Thoracic aorta (tissue), 2 donors: ENCODE measurements around the gene HNRNPH3. TPM values are rescaled to one million over a fixed set of nuclear protein-coding genes. Genes with fewer than 3 reads are reported as not detected.
A peak's percentile ranks its signal among the peaks of the same experiment; 100 is the strongest.

ENCODE experiments used
- ATAC-seq: fragments of 150-250 bp; one replicate; pipeline ENCODE4 v1.8.0; 2017; ENCODE audit warnings: low read depth; ENCODE audit not compliant: insufficient number of reproducible peaks, low FRiP score
- DNase-seq: peaks from one replicate; pipeline ENCODE4 v3.0.0-alpha.2; 2020; ENCODE audit warnings: low spot score
- H3K27ac ChIP-seq, 2 donors: fragments of 200-600 bp; sonication (generic); 1 replicate in 1 of 2; 2 replicates in 1 of 2; pipeline ENCODE4 v1.5.1; 2016; ENCODE audit warnings: mild to moderate bottlenecking in 2 of 2, moderate library complexity in 2 of 2
- H3K27me3 ChIP-seq: fragments of 200-600 bp; sonication (generic); replicated peaks from 2 replicates; pipeline ENCODE4 v1.6.0; 2016; ENCODE audit warnings: mild to moderate bottlenecking; ENCODE audit not compliant: insufficient read depth
- H3K36me3 ChIP-seq: fragments of 200-600 bp; sonication (generic); one replicate; pipeline ENCODE4 v1.5.1; 2016
- H3K4me1 ChIP-seq, 2 donors: fragments of 200-600 bp; sonication (generic); 1 replicate in 1 of 2; 2 replicates in 1 of 2; pipeline versions ENCODE4 v1.5.1 to v1.6.0; 2016; ENCODE audit warnings: low read depth in 2 of 2, mild to moderate bottlenecking in 1 of 2; ENCODE audit not compliant: control insufficient read depth in 1 of 2
- H3K4me3 ChIP-seq: fragments of 200-600 bp; sonication (generic); 2 replicates; pipeline ENCODE4 v1.5.1; 2016; ENCODE audit warnings: mild to moderate bottlenecking
- H3K9me3 ChIP-seq: fragments of 200-600 bp; sonication (generic); 2 replicates; pipeline ENCODE4 v1.5.1; 2016
- CTCF ChIP-seq: fragments of 200-600 bp; sonication (generic); IDR thresholded peaks from one replicate; pipeline ENCODE4 v1.5.1; 2019; ENCODE audit warnings: antibody characterized with exemption
- total RNA-seq, 2 donors: library from RNA; depleted of rRNA; stranded (reverse); fragments of >200 nt; gene quantifications; one replicate each; pipeline versions ENCODE4 v1.1.0 to v1.2.3, GENCODE V29; 2016

HNRNPH3 gene
- total RNA-seq, 2 donors from 2014 or later: 47.1 to 68.7 TPM

GRCh38 chr10:68336754-68337351, 5.0 kb downstream of the HNRNPH3 start:
- Histone ChIP-seq H3K9me3 (no peaks in the 10 kb centered on the region), H3K27me3 (no peaks in the 10 kb centered on the region), H3K36me3 (peaks cover 26% of the 10 kb centered on the region), H3K27ac (no peak overlapping the region), H3K4me1 (peaks cover 36 to 44% of the 10 kb centered on the region in 2 donors), H3K4me3 (peak overlapping the region; percentile 79)
- ATAC-seq (no peak), DNase-seq (no peak)
- TF ChIP-seq CTCF: no peak

GRCh38 chr10:68340358-68341080, 8.7 kb downstream of the HNRNPH3 start:
- ATAC-seq (no peak), DNase-seq (no peak)
- no peak overlapping the region for H3K27ac ChIP-seq
- no peaks in the 10 kb centered on the region for H3K9me3 ChIP-seq
- H3K27me3 ChIP-seq: no peaks in the 10 kb centered on the region
- peaks cover 26 to 42% of the 10 kb centered on the region in 2 donors for H3K4me1 ChIP-seq
- no peak overlapping the region for H3K4me3 ChIP-seq
- peaks cover 47% of the 10 kb centered on the region for H3K36me3 ChIP-seq
- TF ChIP-seq CTCF: no peak

GRCh38 chr10:68342909-68343516, 11.1 kb downstream of the HNRNPH3 start:
- peaks cover 5 to 17% of the 10 kb centered on the region in 2 donors for H3K4me1 ChIP-seq
- no peak for ATAC-seq
- TF ChIP-seq CTCF: no peak
- H3K4me3 ChIP-seq: no peak overlapping the region
- DNase-seq: no peak
- H3K9me3 ChIP-seq: no peaks in the 10 kb centered on the region
- no peaks in the 10 kb centered on the region for H3K27me3 ChIP-seq
- peaks cover 54% of the 10 kb centered on the region for H3K36me3 ChIP-seq
- no peak overlapping the region for H3K27ac ChIP-seq

GRCh38 chr10:68345621-68346020, 13.8 kb downstream of the HNRNPH3 start:
- Histone ChIP-seq H3K36me3 (peaks cover 42% of the 10 kb centered on the region), H3K27ac (no peak overlapping the region), H3K4me3 (no peak overlapping the region), H3K4me1 (no peaks in the 10 kb centered on the region), H3K9me3 (no peaks in the 10 kb centered on the region), H3K27me3 (no peaks in the 10 kb centered on the region)
- TF ChIP-seq CTCF: no peak
- no peak for ATAC-seq
- DNase-seq: no peak

GRCh38 chr10:68346774-68347173, 14.9 kb downstream of the HNRNPH3 start:
- no peaks in the 10 kb centered on the region for H3K27me3 ChIP-seq
- no peak for ATAC-seq
- H3K27ac ChIP-seq: no peak overlapping the region
- H3K4me1 ChIP-seq: no peaks in the 10 kb centered on the region
- no peak for DNase-seq
- H3K9me3 ChIP-seq: no peaks in the 10 kb centered on the region
- H3K36me3 ChIP-seq: peaks cover 31% of the 10 kb centered on the region
- no peak overlapping the region for H3K4me3 ChIP-seq
- no peak for TF ChIP-seq CTCF
